ENCODE data around the gene NR2C2AP. TPM values are rescaled to one million over a fixed set of nuclear protein-coding genes. Genes with fewer than 3 reads are reported as not detected.

NR2C2AP gene
- total RNA-seq, 1 experiment from 2014 or later: 25.7 TPM

GRCh38 chr19:19211499-19212420, 8.5 kb upstream of the NR2C2AP start, which contains the start of gene NCAN:
Gene NCAN, plus strand, starts transcription at chr19:19211958. Its CDS starts 4,996 bp downstream, at chr19:19216954.
- intact Hi-C loops (cut with micrococcal nuclease; ENCODE audit: unreplicated experiment): no loop called here

GRCh38 chr19:19209372-19209771, 6.2 kb upstream of the NR2C2AP start:
- H3K36me3 ChIP-seq (ENCODE audit: control insufficient read depth, insufficient read depth, low read length): no peaks in the 10 kb centered on the region

More at GRCh38 chr19:19211499-19212420, 8.5 kb upstream of the NR2C2AP start, which contains the start of gene NCAN:
- H3K36me3 Mint-ChIP-seq (ENCODE audit: insufficient read depth, unreplicated experiment): no peaks in the 10 kb centered on the region
- no peak for TF ChIP-seq CTCF (IDR thresholded peaks at IDR 0.05; ENCODE audit: insufficient read depth in 1 of 2, low read depth in 1 of 2, low read length in 1 of 2, severe bottlenecking in 1 of 2, unreplicated experiment in 1 of 2)
- CTCF ChIA-PET: no interaction called here
- H3K27me3 Mint-ChIP-seq (ENCODE audit: insufficient read depth, unreplicated experiment): peaks cover 5% of the 10 kb centered on the region
- no peaks in the 10 kb centered on the region for H3K9me3 Mint-ChIP-seq (ENCODE audit: unreplicated experiment)
- Histone ChIP-seq H3K27me3 (replicated peaks; ENCODE audit: control insufficient read depth, insufficient read depth, low read length) (no peaks in the 10 kb centered on the region), H3K4me3 (ENCODE audit: low read depth, low read length) (no peak within 1 kb of the TSS), H3K4me1 (no peaks in the 10 kb centered on the region), H3K9me3 (no peaks in the 10 kb centered on the region), H3K36me3 (ENCODE audit: control insufficient read depth, insufficient read depth, low read length) (no peaks in the 10 kb centered on the region)
- POLR2A ChIA-PET: no interaction called here
- DNase-seq: no peak
- no peak within 1 kb of the TSS for H3K27ac Mint-ChIP-seq (ENCODE audit: unreplicated experiment)
- no TSS peak for BruUV-seq (replicated peaks)
- no peaks in the 10 kb centered on the region for H3K4me1 Mint-ChIP-seq (ENCODE audit: low read depth, unreplicated experiment)
- no peak within 1 kb of the TSS for H3K4me3 Mint-ChIP-seq (ENCODE audit: unreplicated experiment)

More at GRCh38 chr19:19209372-19209771, 6.2 kb upstream of the NR2C2AP start:
- no TSS peak for BruUV-seq (replicated peaks)
- no peak overlapping the region for H3K4me3 ChIP-seq (ENCODE audit: low read depth, low read length)
- no peaks in the 10 kb centered on the region for H3K4me1 Mint-ChIP-seq (ENCODE audit: low read depth, unreplicated experiment)
- ChIA-PET POLR2A (no interaction called here), CTCF (no interaction called here)
- intact Hi-C loops (cut with micrococcal nuclease; ENCODE audit: unreplicated experiment): no loop called here
- no peaks in the 10 kb centered on the region for H3K9me3 Mint-ChIP-seq (ENCODE audit: unreplicated experiment)
- no peak overlapping the region for H3K27ac Mint-ChIP-seq (ENCODE audit: unreplicated experiment)
- no peak overlapping the region for H3K4me3 Mint-ChIP-seq (ENCODE audit: unreplicated experiment)
- TF ChIP-seq CTCF (IDR thresholded peaks at IDR 0.05; ENCODE audit: insufficient read depth in 1 of 2, low read depth in 1 of 2, low read length in 1 of 2, severe bottlenecking in 1 of 2, unreplicated experiment in 1 of 2): no peak
- no peak for DNase-seq
- no peaks in the 10 kb centered on the region for H3K4me1 ChIP-seq
- H3K27me3 Mint-ChIP-seq (ENCODE audit: insufficient read depth, unreplicated experiment): peaks cover 8% of the 10 kb centered on the region
- no peaks in the 10 kb centered on the region for H3K9me3 ChIP-seq
- peaks cover 6% of the 10 kb centered on the region for H3K36me3 Mint-ChIP-seq (ENCODE audit: insufficient read depth, unreplicated experiment)
- no peaks in the 10 kb centered on the region for H3K27me3 ChIP-seq (replicated peaks; ENCODE audit: control insufficient read depth, insufficient read depth, low read length)
